Fibroblast of villous mesenchyme (primary cell): ENCODE results near the gene VPS4B. TPM values are rescaled to one million over a fixed set of nuclear protein-coding genes. Genes with fewer than 3 reads are reported as not detected.

Experiments
- DNase-seq: peaks from one replicate; pipeline ENCODE4 v3.0.0-alpha.2; 2010; ENCODE audit warnings: low read depth
- H3K4me3 ChIP-seq: 2 replicates; pipeline ENCODE4 v1.5.1; 2011; ENCODE audit warnings: low read depth, mild to moderate bottlenecking, low read length
- total RNA-seq: library from RNA; depleted of rRNA; stranded (reverse); fragments of >200 nt; gene quantifications from 2 replicates; pipeline ENCODE4 v1.2.3, GENCODE V29; 2012
- TF ChIP-seq, protein P1 (sequence below): IDR thresholded peaks from 2 replicates; pipeline ENCODE4 v1.5.1; 2012; ENCODE audit warnings: low read depth, mild to moderate bottlenecking, low read length; ENCODE audit not compliant: insufficient read depth

Gene VPS4B
- total RNA-seq, 1 donor = 47.5 TPM

DNA sequence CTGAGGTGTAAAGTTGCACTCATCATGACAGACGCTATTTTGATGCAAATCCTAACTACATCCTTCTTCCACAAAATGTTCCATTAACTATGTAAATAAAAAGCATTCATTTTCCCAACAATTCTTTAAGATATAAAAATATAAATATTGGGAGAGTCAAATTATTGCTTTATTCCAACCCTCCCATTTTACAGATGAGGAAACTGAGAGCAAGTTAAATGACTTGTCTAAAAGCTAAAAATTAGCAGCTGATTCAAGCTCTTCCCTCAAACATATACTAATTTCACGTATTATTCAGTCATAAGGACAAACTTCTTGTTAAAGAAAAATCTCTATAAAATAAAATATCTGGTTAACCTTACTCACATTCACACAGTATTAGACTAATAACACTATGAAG lies 72.0 kb downstream of the VPS4B start:
- no peak overlapping the region for H3K4me3 ChIP-seq
- TF ChIP-seq, protein P1, sequence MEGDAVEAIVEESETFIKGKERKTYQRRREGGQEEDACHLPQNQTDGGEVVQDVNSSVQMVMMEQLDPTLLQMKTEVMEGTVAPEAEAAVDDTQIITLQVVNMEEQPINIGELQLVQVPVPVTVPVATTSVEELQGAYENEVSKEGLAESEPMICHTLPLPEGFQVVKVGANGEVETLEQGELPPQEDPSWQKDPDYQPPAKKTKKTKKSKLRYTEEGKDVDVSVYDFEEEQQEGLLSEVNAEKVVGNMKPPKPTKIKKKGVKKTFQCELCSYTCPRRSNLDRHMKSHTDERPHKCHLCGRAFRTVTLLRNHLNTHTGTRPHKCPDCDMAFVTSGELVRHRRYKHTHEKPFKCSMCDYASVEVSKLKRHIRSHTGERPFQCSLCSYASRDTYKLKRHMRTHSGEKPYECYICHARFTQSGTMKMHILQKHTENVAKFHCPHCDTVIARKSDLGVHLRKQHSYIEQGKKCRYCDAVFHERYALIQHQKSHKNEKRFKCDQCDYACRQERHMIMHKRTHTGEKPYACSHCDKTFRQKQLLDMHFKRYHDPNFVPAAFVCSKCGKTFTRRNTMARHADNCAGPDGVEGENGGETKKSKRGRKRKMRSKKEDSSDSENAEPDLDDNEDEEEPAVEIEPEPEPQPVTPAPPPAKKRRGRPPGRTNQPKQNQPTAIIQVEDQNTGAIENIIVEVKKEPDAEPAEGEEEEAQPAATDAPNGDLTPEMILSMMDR = no peak
- no peak for DNase-seq

DNA sequence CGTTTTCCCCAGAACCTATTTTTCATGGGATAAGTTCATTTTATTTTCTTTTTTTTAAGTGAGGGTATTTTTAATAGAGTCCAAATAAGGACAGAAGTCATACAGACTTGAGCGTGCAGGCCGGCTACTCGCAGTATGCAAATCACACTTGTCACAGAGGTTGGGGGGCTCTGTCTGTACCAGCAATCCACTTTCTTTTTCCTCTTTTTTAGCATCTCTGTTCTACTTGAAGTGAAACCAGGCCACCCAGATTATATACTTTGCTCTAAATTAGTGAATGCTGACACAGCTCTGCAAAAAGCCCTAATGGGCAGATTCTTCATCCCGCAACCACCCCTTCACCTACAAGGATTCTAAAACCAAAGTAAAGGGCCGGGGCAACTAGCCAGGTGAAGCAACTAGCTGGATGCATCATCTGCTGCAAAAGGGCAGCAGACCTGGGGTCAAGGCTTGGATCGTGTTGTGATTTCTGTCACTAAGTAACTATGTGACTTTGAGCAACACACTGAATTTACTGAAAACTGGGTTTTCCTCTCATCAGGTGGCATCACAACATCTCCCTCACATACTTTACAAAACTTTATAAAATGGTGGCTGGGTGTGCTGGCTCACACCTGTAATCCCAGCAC lies 73.7 kb downstream of the VPS4B start:
- TF ChIP-seq, protein P1 = no peak
- no peak overlapping the region for H3K4me3 ChIP-seq
- DNase-seq = no peak

DNA sequence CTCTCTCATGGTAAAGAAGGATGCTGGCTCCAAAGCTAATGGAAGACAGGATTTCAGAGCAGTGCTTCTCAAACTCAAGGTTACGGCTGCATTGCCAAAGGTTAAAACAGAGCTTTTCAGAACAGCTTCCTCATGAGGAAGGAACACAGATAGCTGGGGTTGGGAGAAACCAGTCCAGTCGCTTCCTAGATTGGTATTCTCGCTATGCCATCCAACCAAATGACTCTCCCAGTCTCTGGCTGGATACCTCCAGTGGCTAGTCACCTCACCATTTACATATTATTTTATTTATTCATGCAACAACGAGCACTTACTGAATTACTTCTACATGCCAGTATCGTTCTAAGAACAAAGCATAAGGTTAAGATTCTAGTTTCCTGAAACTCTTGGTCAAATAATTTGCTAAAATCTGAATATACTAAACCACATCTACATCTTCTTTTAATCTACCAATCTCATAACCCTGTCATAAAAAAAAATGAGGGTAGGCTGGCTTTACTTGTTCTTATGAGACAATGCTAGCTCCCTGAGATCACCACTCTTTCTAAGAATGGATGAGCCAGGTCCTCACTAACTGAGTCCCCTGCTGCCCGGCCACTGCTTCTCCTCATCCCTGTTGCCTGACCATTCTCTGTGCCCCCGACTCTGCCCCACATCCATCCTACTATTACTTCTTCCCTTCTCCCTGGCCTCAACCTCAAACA lies 75.6 kb downstream of the VPS4B start:
- DNase-seq = no peak
- H3K4me3 ChIP-seq = no peak overlapping the region
- TF ChIP-seq, protein P1 = no peak

DNA sequence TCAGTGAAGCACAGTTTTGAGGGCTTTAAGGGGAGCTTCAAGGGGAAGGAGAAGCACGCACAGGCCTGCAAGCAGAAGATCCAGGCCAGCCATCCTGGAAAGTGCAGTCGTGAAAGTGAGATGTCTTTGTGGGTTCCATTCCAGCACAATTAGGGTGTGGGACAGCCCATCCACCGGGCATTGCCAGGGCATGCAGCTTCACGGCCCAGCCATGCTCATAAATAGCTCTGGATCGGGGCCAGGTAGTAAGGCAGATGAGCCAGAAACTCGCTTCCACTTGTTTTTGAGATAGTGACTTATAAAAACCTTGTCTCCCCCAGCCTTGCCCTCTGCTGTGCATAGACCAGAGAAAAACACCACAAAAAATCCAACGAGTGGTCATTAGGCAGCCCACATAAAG lies 76.2 kb downstream of the VPS4B start:
- DNase-seq = no peak
- TF ChIP-seq, protein P1 = no peak
- no peak overlapping the region for H3K4me3 ChIP-seq

DNA sequence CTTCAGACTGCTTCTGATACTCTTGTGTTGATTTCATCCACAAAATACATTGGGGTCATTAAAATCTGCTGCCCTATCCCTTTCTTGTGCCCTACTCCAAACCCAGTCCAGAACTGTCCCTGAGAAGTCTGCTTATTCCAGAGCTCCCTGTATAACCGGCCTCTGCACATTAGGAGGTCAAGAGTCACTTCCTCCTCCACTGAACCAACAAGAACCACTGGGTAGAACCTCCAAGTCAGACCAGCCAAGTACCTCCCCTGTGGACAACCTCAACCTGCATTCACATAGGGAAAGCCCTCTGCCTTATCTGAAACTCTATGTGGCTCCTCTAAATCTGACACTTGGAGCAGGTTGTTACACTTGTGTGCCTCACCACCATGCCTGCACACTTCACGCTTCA lies 77.4 kb downstream of the VPS4B start:
- no peak overlapping the region for H3K4me3 ChIP-seq
- DNase-seq = no peak
- TF ChIP-seq, protein P1 = no peak

DNA sequence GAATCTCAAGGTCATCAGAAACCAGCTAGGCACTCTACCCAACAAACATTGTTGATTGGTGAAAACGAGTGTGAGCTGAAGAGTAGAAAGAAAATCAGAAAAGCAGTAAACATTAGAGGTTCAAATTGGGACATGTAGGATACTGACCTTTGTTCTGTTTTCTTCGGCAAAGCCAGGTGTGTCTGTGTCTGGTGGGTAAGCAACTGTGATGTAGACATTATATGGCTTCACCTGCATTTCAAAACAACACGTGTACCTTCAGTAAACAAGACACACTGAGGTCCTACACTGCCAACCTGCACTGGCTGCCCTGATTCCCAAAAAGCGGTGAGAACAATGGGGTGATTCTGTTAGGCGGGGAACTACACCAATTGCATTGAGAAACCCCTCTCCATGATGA lies 78.0 kb downstream of the VPS4B start:
- TF ChIP-seq, protein P1 = no peak
- no peak for DNase-seq
- H3K4me3 ChIP-seq = no peak overlapping the region
